H1 (cell line): ENCODE results near the gene CUEDC1. TPM values are rescaled to one million over a fixed set of nuclear protein-coding genes. Genes with fewer than 3 reads are reported as not detected.
A peak's percentile ranks its signal among the peaks of the same experiment; 100 is the strongest.

Experiments used
- CTCF ChIA-PET: fragments of 300-600 bp; sonication (Branson Sonifier 250); formaldehyde crosslinking; loops from one replicate; lab custom pipeline; 2021; ENCODE audit not compliant: partially characterized antibody; lab: Charles Lee
- POLR2A ChIA-PET: fragments of 300-600 bp; sonication (Branson Sonifier 250); formaldehyde crosslinking; loops from one replicate; lab custom pipeline; 2021; ENCODE audit warnings: inconsistent platforms; ENCODE audit not compliant: partially characterized antibody; lab: Charles Lee
- DNase-seq, 2 experiments: peaks; one replicate each; pipeline versions ENCODE4 v3.0.0 to v3.0.0-alpha.2; 2010 to 2022; ENCODE audit warnings: low spot score in 2 of 2, low read depth in 1 of 2, mixed read lengths in 1 of 2
- FAIRE-seq: peaks from 2 replicates; lab custom pipeline; 2011; peaks lifted over from hg19 to GRCh38; lab: Jason Lieb, UNC
- H2AFZ ChIP-seq: 2 replicates; pipeline ENCODE4 v1.8.1; 2012; ENCODE audit warnings: low read length, inconsistent platforms
- H2AK5ac ChIP-seq: 2 replicates; pipeline ENCODE4 v1.6.1; 2013; ENCODE audit warnings: low read depth, low read length
- H2BK120ac ChIP-seq: replicated peaks from 2 replicates; pipeline ENCODE3; 2013; ENCODE audit warnings: low read depth, low read length, inconsistent platforms
- H2BK12ac ChIP-seq: 2 replicates; pipeline ENCODE4 v1.6.1; 2013; ENCODE audit warnings: low read depth, low read length
- H2BK15ac ChIP-seq: 2 replicates; pipeline ENCODE4 v1.6.1; 2013; ENCODE audit warnings: low read length
- H2BK20ac ChIP-seq: 2 replicates; pipeline ENCODE4 v1.6.1; 2013; ENCODE audit warnings: low read length
- H2BK5ac ChIP-seq: 2 replicates; pipeline ENCODE4 v1.6.1; 2013; ENCODE audit warnings: low read depth, low read length
- H3K14ac ChIP-seq: 2 replicates; pipeline ENCODE4 v1.6.1; 2013; ENCODE audit warnings: inconsistent platforms; ENCODE audit not compliant: insufficient read length
- H3K18ac ChIP-seq: 2 replicates; pipeline ENCODE4 v1.6.1; 2013; ENCODE audit warnings: low read length; ENCODE audit errors: extremely low read depth
- H3K23ac ChIP-seq: 2 replicates; pipeline ENCODE4 v1.6.1; 2013; ENCODE audit warnings: inconsistent platforms; ENCODE audit not compliant: insufficient read length
- H3K23me2 ChIP-seq: 2 replicates; pipeline ENCODE4 v1.6.1; 2013; ENCODE audit warnings: low read depth, low read length
- H3K27ac ChIP-seq: 2 replicates; pipeline ENCODE4 v1.6.1; 2011; ENCODE audit warnings: low read depth, low read length, inconsistent platforms
- H3K27me3 ChIP-seq, 4 experiments: replicated peaks in 1 of 4; 1 replicate in 1 of 4; 2 replicates in 3 of 4; pipeline versions ENCODE4 v1.6.1 to v1.8.1; 2011 to 2013; ENCODE audit warnings: low read length in 3 of 4, mild to moderate bottlenecking in 3 of 4, inconsistent platforms in 2 of 4, mixed read lengths in 2 of 4, moderate library complexity in 1 of 4; ENCODE audit not compliant: control insufficient read depth in 3 of 4, insufficient read depth in 3 of 4; ENCODE audit errors: extremely low read depth in 1 of 4
- H3K36me3 ChIP-seq, 4 experiments: 2 replicates each; pipeline versions ENCODE4 v1.6.1 to v1.8.1; 2011 to 2013; ENCODE audit warnings: mild to moderate bottlenecking in 4 of 4, low read length in 3 of 4, moderate library complexity in 2 of 4, control low read depth in 1 of 4, inconsistent platforms in 1 of 4; ENCODE audit not compliant: insufficient read depth in 4 of 4, control insufficient read depth in 2 of 4
- H3K4ac ChIP-seq: replicated peaks from 2 replicates; pipeline ENCODE3; 2013; ENCODE audit warnings: low read length, low read depth, mixed read lengths, inconsistent platforms; ENCODE audit not compliant: insufficient read length
- H3K4me1 ChIP-seq, 4 experiments: replicated peaks in 1 of 4; 1 replicate in 1 of 4; 2 replicates in 3 of 4; pipeline versions ENCODE4 v1.6.1 to v1.8.1; 2011 to 2013; ENCODE audit warnings: low read length in 3 of 4, inconsistent platforms in 2 of 4, mixed read lengths in 1 of 4; ENCODE audit not compliant: insufficient read depth in 4 of 4, control insufficient read depth in 3 of 4
- H3K4me2 ChIP-seq, 2 experiments: 2 replicates each; pipeline versions ENCODE4 v1.6.1 to v1.8.1; 2011 to 2013; ENCODE audit warnings: low read depth in 2 of 2, low read length in 2 of 2, control low read depth in 1 of 2, inconsistent platforms in 1 of 2, mild to moderate bottlenecking in 1 of 2; ENCODE audit not compliant: insufficient read depth in 1 of 2
- H3K4me3 ChIP-seq, 4 experiments: fragments of 200-600, 300-600 bp in 1 of 4; sonication (generic), shearing (Covaris generic), sonication (Bioruptor Twin) in 1 of 4; 2 replicates each; pipeline versions ENCODE4 v1.5.1 to v1.8.1; 2011 to 2016; ENCODE audit warnings: low read length in 4 of 4, low read depth in 3 of 4, control low read depth in 2 of 4, inconsistent platforms in 2 of 4, mild to moderate bottlenecking in 2 of 4, mixed read lengths in 1 of 4, moderate library complexity in 1 of 4; ENCODE audit not compliant: insufficient read depth in 2 of 4; ENCODE audit errors: extremely low read depth in 1 of 4
- H3K56ac ChIP-seq: replicated peaks from 2 replicates; pipeline ENCODE3; 2013; ENCODE audit warnings: low read depth, mild to moderate bottlenecking, mixed read lengths, low read length, inconsistent platforms; ENCODE audit not compliant: insufficient read length
- H3K79me1 ChIP-seq: 2 replicates; pipeline ENCODE4 v1.6.1; 2013; ENCODE audit warnings: low read depth, low read length, control low read depth
- H3K79me2 ChIP-seq, 2 experiments: 2 replicates each; pipeline versions ENCODE4 v1.6.1 to v1.8.1; 2012 to 2013; ENCODE audit warnings: low read length in 2 of 2, mild to moderate bottlenecking in 2 of 2, inconsistent platforms in 1 of 2; ENCODE audit not compliant: insufficient read depth in 2 of 2, control insufficient read depth in 1 of 2
- H3K9ac ChIP-seq, 4 experiments: replicated peaks in 1 of 4; 1 replicate in 1 of 4; 2 replicates in 3 of 4; pipeline versions ENCODE4 v1.6.1 to v1.8.1; 2011 to 2013; ENCODE audit warnings: low read depth in 3 of 4, low read length in 3 of 4, control low read depth in 2 of 4, mild to moderate bottlenecking in 2 of 4, moderate library complexity in 2 of 4, inconsistent platforms in 1 of 4; ENCODE audit errors: extremely low read depth in 1 of 4
- H3K9me3 ChIP-seq, 2 experiments: 2 replicates each; pipeline versions ENCODE4 v1.6.1 to v1.8.1; 2012 to 2013; ENCODE audit warnings: mild to moderate bottlenecking in 2 of 2, moderate library complexity in 2 of 2, control low read depth in 1 of 2, inconsistent platforms in 1 of 2, low read depth in 1 of 2, low read length in 1 of 2, mixed read lengths in 1 of 2; ENCODE audit not compliant: insufficient read depth in 2 of 2
- H4K20me1 ChIP-seq, 2 experiments: replicated peaks in 1 of 2; 2 replicates each; pipeline versions ENCODE3 to v1.8.1; 2011 to 2013; ENCODE audit warnings: inconsistent platforms in 2 of 2, low read length in 2 of 2, mild to moderate bottlenecking in 1 of 2; ENCODE audit not compliant: insufficient read depth in 2 of 2, control insufficient read depth in 1 of 2
- H4K5ac ChIP-seq: 2 replicates; pipeline ENCODE4 v1.6.1; 2013; ENCODE audit warnings: low read length, low read depth, mixed read lengths, inconsistent platforms; ENCODE audit not compliant: insufficient read length
- H4K8ac ChIP-seq: 2 replicates; pipeline ENCODE4 v1.8.0; 2013; ENCODE audit warnings: mild to moderate bottlenecking, moderate library complexity, low read length, inconsistent platforms; ENCODE audit not compliant: insufficient read depth; ENCODE audit errors: extremely low read depth
- H4K91ac ChIP-seq: replicated peaks from 2 replicates; pipeline ENCODE3; 2013; ENCODE audit warnings: low read length, mixed read lengths, inconsistent platforms; ENCODE audit not compliant: insufficient read length
- JUND ChIP-seq: IDR thresholded peaks from 2 replicates; pipeline ENCODE4 v1.6.1; 2011; ENCODE audit warnings: mild to moderate bottlenecking, improper control_type of control experiment, low read length
- POLR2A ChIP-seq, 2 experiments: IDR thresholded peaks; 1 replicate in 1 of 2; 2 replicates in 1 of 2; pipeline ENCODE4 v1.6.1; 2011; ENCODE audit warnings: low read depth in 2 of 2, low read length in 2 of 2, mild to moderate bottlenecking in 2 of 2; ENCODE audit errors: control extremely low read depth in 1 of 2
- polyA plus RNA-seq, 7 experiments: library from polyadenylated mRNA; depleted of rRNA in 3 of 7; stranded (reverse) in 5 of 7; unstranded in 2 of 7; fragments of >200 nt in 5 of 7; fragments of 200-250 nt in 2 of 7; gene quantifications; 1 replicate in 5 of 7; 2 replicates in 1 of 7; 4 replicates in 1 of 7; pipeline versions ENCODE4 v1.2.1 to v1.2.3, GENCODE V29; 2011 to 2013; ENCODE audit warnings: missing spikeins in 2 of 7, mixed read lengths in 2 of 7
- total RNA-seq: library from RNA; stranded (reverse); fragmentation: NEBNext Ultra II Directional; extraction: Animal tissue kit (Norgen Biotek cat#: 25700); gene quantifications from 2 replicates; pipeline ENCODE4 v1.2.1, GENCODE V29; 2021

CUEDC1 gene
- total and polyA plus RNA-seq, 2 of the 8 experiments (the other 6 are each of a cell fraction or from before 2014, with no cell fraction given), result 4.0 to 10.7 TPM

DNA sequence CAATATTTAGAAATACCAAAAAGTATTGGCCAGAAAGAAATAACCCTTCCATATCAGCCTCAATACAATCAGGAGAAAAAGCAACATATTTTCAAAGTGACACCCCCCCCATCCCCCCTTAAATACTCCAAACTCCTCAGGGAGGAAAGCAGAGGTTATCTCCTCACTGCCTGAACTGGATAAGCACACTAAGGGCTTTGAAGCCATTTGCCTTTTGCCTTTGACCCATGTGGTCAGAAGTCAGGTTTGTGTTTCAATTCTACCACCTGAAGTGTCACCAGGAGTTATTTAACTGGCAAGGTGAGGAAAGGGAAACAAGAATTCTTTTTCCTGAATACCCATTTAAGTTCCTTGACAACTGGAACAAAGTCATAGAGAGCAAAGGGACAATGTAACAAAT, 36.3 kb upstream of the CUEDC1 start:
- Histone ChIP-seq H3K4me3 (no peak overlapping the region), H3K27me3 (no peaks in the 10 kb centered on the region), H2AK5ac (no peak overlapping the region), H2BK12ac (no peak overlapping the region), H3K14ac (no peak overlapping the region), H3K23me2 (peaks cover 9% of the 10 kb centered on the region), H3K23ac (no peak overlapping the region), H2BK120ac (no peak overlapping the region), H3K27ac (no peak overlapping the region), H2BK5ac (no peak overlapping the region), H3K9ac (no peak overlapping the region), H3K79me1 (no peaks in the 10 kb centered on the region), H4K8ac (no peak overlapping the region), H3K56ac (no peak overlapping the region), H4K20me1 (no peaks in the 10 kb centered on the region), H4K5ac (no peak overlapping the region), H4K91ac (no peak overlapping the region), H3K9me3 (no peaks in the 10 kb centered on the region), H3K18ac (no peak overlapping the region), H2BK20ac (no peak overlapping the region), H3K4me1 (peaks cover 0 to 9% (median 0%) of the 10 kb centered on the region in 4 experiments; a peak in 4 of 7 replicates), H3K36me3 (no peaks in the 10 kb centered on the region; a peak in 1 of 8 replicates), H2AFZ (no peak overlapping the region), H3K4ac (no peak overlapping the region), H2BK15ac (no peak overlapping the region), H3K4me2 (no peak overlapping the region), H3K79me2 (peaks cover 0 to 5% of the 10 kb centered on the region in 2 experiments; a peak in 3 of 4 replicates)
- DNase-seq (no peak), FAIRE-seq (no peak)
- TF ChIP-seq JUND (no peak), POLR2A (IDR thresholded peaks at IDR 0.05; ENCODE audit: control extremely low read depth in 1 of 2, low read depth in 2 of 2, low read length in 2 of 2) (0 out of 3 replicates have a peak, but pooled peaks of 1 of the 2 experiments have one; percentile 33)
- CTCF ChIA-PET, result interaction anchor here (1.0 to 15.0 kb wide), 5 partner anchors 8 to 135 kb away, joined by 3 to 384 read pairs (median 43); partner anchors contain the start of gene MRPS23
- POLR2A ChIA-PET, result interaction anchor here (0.9 to 28.0 kb wide), 11 partner anchors 11 to 129 kb away, joined by 3 to 672 read pairs (median 6); partner anchors contain the start of genes MRPS23 and SRSF1
